ENCODE measurements around the gene NFIB. TPM values are rescaled to one million over a fixed set of nuclear protein-coding genes. Genes with fewer than 3 reads are reported as not detected.
A peak's percentile ranks its signal among the peaks of the same experiment; 100 is the strongest.

Gene NFIB
- total and polyA plus RNA-seq, 2 of the 4 experiments (the other 2 are of a cell fraction) = 1.4 to 2.0 TPM

DNA sequence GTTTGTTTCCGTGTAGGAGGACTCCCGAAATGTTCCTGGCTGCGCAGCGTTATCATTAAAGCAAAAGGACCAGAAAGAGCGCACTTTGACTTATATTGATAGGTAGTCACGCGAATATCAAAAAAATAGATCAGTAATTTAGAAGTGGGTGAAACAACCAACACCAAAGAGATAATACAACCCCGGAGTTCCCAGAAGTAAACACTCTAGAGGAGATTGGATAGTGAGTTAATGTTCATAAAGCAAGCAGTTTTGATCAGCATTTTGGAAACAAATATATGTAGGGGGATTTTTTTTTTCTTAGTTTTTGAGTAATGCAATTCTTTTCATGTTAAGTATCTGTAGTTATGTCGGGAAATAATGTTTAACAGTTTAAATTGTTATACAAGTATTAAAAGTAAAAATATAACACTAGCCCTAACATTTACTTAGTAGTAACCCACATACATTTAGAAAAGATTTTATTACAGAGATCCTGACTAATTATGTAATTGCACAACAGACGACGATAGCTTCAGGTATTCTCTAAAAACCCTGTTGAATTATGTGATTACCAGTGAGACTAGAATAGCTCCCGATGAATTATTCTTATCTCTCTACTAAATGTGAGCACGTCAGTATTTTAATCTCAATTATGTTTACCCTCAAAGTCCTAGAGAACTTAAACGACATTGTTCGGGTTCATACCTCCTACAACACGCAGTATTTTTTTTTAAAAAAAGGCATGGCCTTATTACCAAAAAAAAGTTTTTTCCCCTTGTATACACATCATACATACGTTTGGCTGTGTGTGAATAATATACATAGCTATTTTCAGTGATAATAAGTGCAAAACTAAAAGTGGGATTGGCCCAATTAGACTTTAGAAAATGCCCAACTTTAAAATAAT is 9.4 kb upstream of the NFIB start:
- no TSS peak for BruUV-seq (replicated peaks)
- Histone ChIP-seq H3K4me1 (ENCODE audit: control insufficient read depth, insufficient read depth, low read length) (peaks cover 4% of the 10 kb centered on the region), H4K20me1 (ENCODE audit: insufficient read depth, low read length) (0 out of 2 replicates have a peak, but pooled peaks cover 5% of the 10 kb centered on the region), H3K27ac (ENCODE audit: insufficient read depth, low read length) (peak overlapping the region; percentile 32; the same call in 1 of the 2 replicates), H4K8ac (ENCODE audit: low read depth in 2 of 2, low read length in 2 of 2) (peak overlapping the region; percentile 6 to 50; a peak in 2 of 4 replicates), H2AFZ (replicated peaks; ENCODE audit: low read length, poor library complexity) (peak overlapping the region; percentile 94), H3K23ac (ENCODE audit: low read depth, low read length) (peak overlapping the region; percentile 85; the same call in 1 of the 2 replicates), H3K27me3 (ENCODE audit: control insufficient read depth, insufficient read depth, low read length) (peaks cover 44% of the 10 kb centered on the region), H3K9me3 (ENCODE audit: control insufficient read depth, insufficient read depth, low read length) (no peaks in the 10 kb centered on the region), H3K9ac (ENCODE audit: low read depth, low read length) (peak overlapping the region; percentile 58), H2AK9ac (replicated peaks; ENCODE audit: low read depth, low read length, poor library complexity) (no peak overlapping the region), H3K4ac (ENCODE audit: low read depth, low read length) (no peak overlapping the region), H4K91ac (ENCODE audit: insufficient read depth, low read depth, low read length) (no peak overlapping the region), H3K56ac (ENCODE audit: extremely low read depth, insufficient read depth, low read length) (no peak overlapping the region), H3K18ac (ENCODE audit: low read depth, low read length) (peak overlapping the region; percentile 39; the same call in 1 of the 2 replicates), H3K79me1 (ENCODE audit: low read depth in 1 of 2, low read length in 2 of 2) (no peaks in the 10 kb centered on the region), H3K4me2 (ENCODE audit: low read depth, low read length) (peak overlapping the region; percentile 91), H2BK120ac (ENCODE audit: low read depth, low read length) (peak overlapping the region; percentile 37; the same call in 1 of the 2 replicates), H2BK20ac (ENCODE audit: low read depth, low read length) (no peak overlapping the region), H3K14ac (replicated peaks; ENCODE audit: low read depth, low read length) (no peak overlapping the region), H3K36me3 (ENCODE audit: control insufficient read depth, insufficient read depth, low read length) (no peaks in the 10 kb centered on the region), H2BK15ac (ENCODE audit: low read depth, low read length) (no peak overlapping the region), H2AK5ac (ENCODE audit: low read depth, low read length) (no peak overlapping the region), H3K9me1 (ENCODE audit: insufficient read depth, low read length) (no peaks in the 10 kb centered on the region), H3K4me3 (ENCODE audit: insufficient read depth, low read depth, low read length) (peak overlapping the region; percentile 59), H2BK5ac (ENCODE audit: low read depth, low read length, poor library complexity, severe bottlenecking) (no peak overlapping the region), H4K5ac (ENCODE audit: low read depth, low read length) (no peak overlapping the region; the same call in 1 of the 2 replicates)
- DNase-seq (no peak), ATAC-seq (ENCODE audit: low read depth) (peak; percentile 9)
- dilution Hi-C loops (cut with HindIII; ENCODE audit: low sequenced_read_pairs, unreplicated experiment) (no loop called here), intact Hi-C loops (cut with micrococcal nuclease) (loop anchor here (5.0 kb wide), 4 partner anchors 226 to 966 kb away; no protein-coding TSS in a partner anchor), in situ Hi-C loops (cut with MboI; ENCODE audit: low sequenced_read_pairs) (no loop called here)
- TF ChIP-seq BHLHE40 (IDR thresholded peaks at IDR 0.05; ENCODE audit: low read depth, low read length) (no peak), RAD21 (IDR thresholded peaks at IDR 0.05; ENCODE audit: low read length) (no peak), RFX5 (IDR thresholded peaks at IDR 0.05; ENCODE audit: low read depth, low read length) (no peak), CEBPB (IDR thresholded peaks at IDR 0.05; ENCODE audit: low read depth, low read length) (0 out of 2 replicates have a peak, but pooled peaks have one; percentile 33), RCOR1 (IDR thresholded peaks at IDR 0.05; ENCODE audit: insufficient replicate concordance, low read length) (no peak), POLR2A (IDR thresholded peaks at IDR 0.05; ENCODE audit: low read depth, low read length) (no peak), MAZ (IDR thresholded peaks at IDR 0.05; ENCODE audit: borderline replicate concordance, low read depth, low read length) (no peak)
- TF ChIP-seq, protein P1, sequence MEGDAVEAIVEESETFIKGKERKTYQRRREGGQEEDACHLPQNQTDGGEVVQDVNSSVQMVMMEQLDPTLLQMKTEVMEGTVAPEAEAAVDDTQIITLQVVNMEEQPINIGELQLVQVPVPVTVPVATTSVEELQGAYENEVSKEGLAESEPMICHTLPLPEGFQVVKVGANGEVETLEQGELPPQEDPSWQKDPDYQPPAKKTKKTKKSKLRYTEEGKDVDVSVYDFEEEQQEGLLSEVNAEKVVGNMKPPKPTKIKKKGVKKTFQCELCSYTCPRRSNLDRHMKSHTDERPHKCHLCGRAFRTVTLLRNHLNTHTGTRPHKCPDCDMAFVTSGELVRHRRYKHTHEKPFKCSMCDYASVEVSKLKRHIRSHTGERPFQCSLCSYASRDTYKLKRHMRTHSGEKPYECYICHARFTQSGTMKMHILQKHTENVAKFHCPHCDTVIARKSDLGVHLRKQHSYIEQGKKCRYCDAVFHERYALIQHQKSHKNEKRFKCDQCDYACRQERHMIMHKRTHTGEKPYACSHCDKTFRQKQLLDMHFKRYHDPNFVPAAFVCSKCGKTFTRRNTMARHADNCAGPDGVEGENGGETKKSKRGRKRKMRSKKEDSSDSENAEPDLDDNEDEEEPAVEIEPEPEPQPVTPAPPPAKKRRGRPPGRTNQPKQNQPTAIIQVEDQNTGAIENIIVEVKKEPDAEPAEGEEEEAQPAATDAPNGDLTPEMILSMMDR (conservative IDR thresholded peaks at IDR 0.05; ENCODE audit: low read depth, low read length) = no peak
- ChIA-PET POLR2A (ENCODE audit: unreplicated experiment) (no interaction called here), CTCF (no interaction called here)
- WGBS, 2 experiments (ENCODE audit: extremely low coverage in 2 of 2, insufficient read length in 1 of 2) = no CpG with 5 or more reads among the region's 17 CpGs
